Measurements from ENCODE around the gene APOO. TPM values are rescaled to one million over a fixed set of nuclear protein-coding genes. Genes with fewer than 3 reads are reported as not detected.
A peak's percentile ranks its signal among the peaks of the same experiment; 100 is the strongest.

APOO gene
- total RNA-seq, 1 donor = 7.2 TPM

- H3K27ac ChIP-seq (ENCODE audit: low read depth, low read length) = no peak overlapping the region
- no peaks in the 10 kb centered on the region for H3K4me1 ChIP-seq (ENCODE audit: insufficient read depth, low read length)
- H3K9me3 ChIP-seq (ENCODE audit: low read depth, low read length) = no peaks in the 10 kb centered on the region
- no peak for TF ChIP-seq CTCF (IDR thresholded peaks at IDR 0.05; ENCODE audit: extremely low read depth, low read depth, low read length)
- H4K20me1 ChIP-seq (ENCODE audit: insufficient read depth, low read length) = no peaks in the 10 kb centered on the region
- no peak overlapping the region for H3K4me2 ChIP-seq (ENCODE audit: insufficient read depth, low read length)
- H3K27me3 ChIP-seq (ENCODE audit: insufficient read depth, low read length) = no peaks in the 10 kb centered on the region
- H3K4me3 ChIP-seq (ENCODE audit: insufficient read depth, low read length) = no peak overlapping the region
- no peaks in the 10 kb centered on the region for H3K79me2 ChIP-seq (ENCODE audit: insufficient read depth, low read length)
- no peaks in the 10 kb centered on the region for H3K36me3 ChIP-seq (ENCODE audit: insufficient read depth, low read length)
- no peak for DNase-seq (ENCODE audit: insufficient read length, low spot score, missing footprints)
- no peak overlapping the region for H2AFZ ChIP-seq (ENCODE audit: low read length)
Measured at GRCh38 chrX:23855569-23855968, 52.2 kb downstream of the APOO start.

GRCh38 chrX:23854945-23855344 is 52.8 kb downstream of the APOO start:
- Histone ChIP-seq H3K4me3 (ENCODE audit: insufficient read depth, low read length) (no peak overlapping the region), H2AFZ (ENCODE audit: low read length) (no peak overlapping the region), H3K4me1 (ENCODE audit: insufficient read depth, low read length) (no peaks in the 10 kb centered on the region), H3K4me2 (ENCODE audit: insufficient read depth, low read length) (no peak overlapping the region), H3K27ac (ENCODE audit: low read depth, low read length) (no peak overlapping the region), H3K36me3 (ENCODE audit: insufficient read depth, low read length) (no peaks in the 10 kb centered on the region), H3K79me2 (ENCODE audit: insufficient read depth, low read length) (no peaks in the 10 kb centered on the region), H3K27me3 (ENCODE audit: insufficient read depth, low read length) (no peaks in the 10 kb centered on the region), H3K9me3 (ENCODE audit: low read depth, low read length) (no peaks in the 10 kb centered on the region), H4K20me1 (ENCODE audit: insufficient read depth, low read length) (no peaks in the 10 kb centered on the region)
- DNase-seq (ENCODE audit: insufficient read length, low spot score, missing footprints) = peak; percentile 13
- no peak for TF ChIP-seq CTCF (IDR thresholded peaks at IDR 0.05; ENCODE audit: extremely low read depth, low read depth, low read length)

GRCh38 chrX:23854122-23854521 is 53.6 kb downstream of the APOO start:
- Histone ChIP-seq H3K27ac (ENCODE audit: low read depth, low read length) (no peak overlapping the region), H3K9me3 (ENCODE audit: low read depth, low read length) (no peaks in the 10 kb centered on the region), H2AFZ (ENCODE audit: low read length) (no peak overlapping the region), H3K4me1 (ENCODE audit: insufficient read depth, low read length) (no peaks in the 10 kb centered on the region), H3K4me2 (ENCODE audit: insufficient read depth, low read length) (no peak overlapping the region), H4K20me1 (ENCODE audit: insufficient read depth, low read length) (no peaks in the 10 kb centered on the region), H3K27me3 (ENCODE audit: insufficient read depth, low read length) (no peaks in the 10 kb centered on the region), H3K79me2 (ENCODE audit: insufficient read depth, low read length) (no peaks in the 10 kb centered on the region), H3K36me3 (ENCODE audit: insufficient read depth, low read length) (no peaks in the 10 kb centered on the region), H3K4me3 (ENCODE audit: insufficient read depth, low read length) (no peak overlapping the region)
- peak; percentile 0 for DNase-seq (ENCODE audit: insufficient read length, low spot score, missing footprints)
- TF ChIP-seq CTCF (IDR thresholded peaks at IDR 0.05; ENCODE audit: extremely low read depth, low read depth, low read length) = no peak

GRCh38 chrX:23851544-23851943 is 56.2 kb downstream of the APOO start:
- Histone ChIP-seq H3K4me3 (ENCODE audit: insufficient read depth, low read length) (no peak overlapping the region), H3K4me2 (ENCODE audit: insufficient read depth, low read length) (no peak overlapping the region), H4K20me1 (ENCODE audit: insufficient read depth, low read length) (no peaks in the 10 kb centered on the region), H3K79me2 (ENCODE audit: insufficient read depth, low read length) (no peaks in the 10 kb centered on the region), H3K27me3 (ENCODE audit: insufficient read depth, low read length) (no peaks in the 10 kb centered on the region), H3K27ac (ENCODE audit: low read depth, low read length) (no peak overlapping the region), H3K36me3 (ENCODE audit: insufficient read depth, low read length) (no peaks in the 10 kb centered on the region), H3K4me1 (ENCODE audit: insufficient read depth, low read length) (no peaks in the 10 kb centered on the region), H2AFZ (ENCODE audit: low read length) (no peak overlapping the region), H3K9me3 (ENCODE audit: low read depth, low read length) (no peaks in the 10 kb centered on the region)
- peak; percentile 4 for DNase-seq (ENCODE audit: insufficient read length, low spot score, missing footprints)
- TF ChIP-seq CTCF (IDR thresholded peaks at IDR 0.05; ENCODE audit: extremely low read depth, low read depth, low read length) = no peak
